Loucy (cell line): Measurements from ENCODE around the gene ITM2B.

Source experiments
- H2AFZ ChIP-seq: fragments of 200-600 bp; sonication (generic); 2 replicates; pipeline ENCODE4 v1.6.0; 2016; ENCODE audit warnings: antibody characterized with exemption, mild to moderate bottlenecking, low read length, moderate library complexity
- H3F3A ChIP-seq: fragments of 200-600 bp; 2 replicates; pipeline ENCODE4 v1.6.0; 2016; ENCODE audit warnings: antibody characterized with exemption, low read depth, mild to moderate bottlenecking
- H3K27me3 ChIP-seq: fragments of 200-600 bp; sonication (generic); 2 replicates; pipeline ENCODE4 v1.6.1; 2014; ENCODE audit warnings: low read length, mild to moderate bottlenecking; ENCODE audit not compliant: insufficient read depth, poor library complexity, severe bottlenecking
- H3K36me3 ChIP-seq: fragments of 200-600 bp; sonication (generic); 2 replicates; pipeline ENCODE4 v1.6.1; 2016; ENCODE audit warnings: low read length; ENCODE audit not compliant: insufficient read depth
- H3K4me1 ChIP-seq: fragments of 200-600 bp; sonication (generic); 2 replicates; pipeline ENCODE4 v1.5.1; 2014; ENCODE audit warnings: low read length, mild to moderate bottlenecking; ENCODE audit not compliant: insufficient read depth, poor library complexity, severe bottlenecking
- H3K4me2 ChIP-seq: fragments of 200-600 bp; sonication (generic); 2 replicates; pipeline ENCODE4 v1.6.0; 2014; ENCODE audit warnings: antibody characterized with exemption, low read length, low read depth, mild to moderate bottlenecking; ENCODE audit not compliant: poor library complexity, severe bottlenecking
- H3K4me3 ChIP-seq: fragments of 200-600 bp; sonication (generic); 2 replicates; pipeline ENCODE4 v1.5.1; 2014; ENCODE audit warnings: low read length, mild to moderate bottlenecking, mixed read lengths; ENCODE audit not compliant: poor library complexity, severe bottlenecking
- H3K79me2 ChIP-seq: fragments of 200-600 bp; sonication (generic); 2 replicates; pipeline ENCODE4 v1.6.1; 2014; ENCODE audit warnings: low read length; ENCODE audit not compliant: insufficient read depth
- H3K9ac ChIP-seq: fragments of 200-600 bp; sonication (generic); 2 replicates; pipeline ENCODE4 v1.6.0; 2014; ENCODE audit warnings: mild to moderate bottlenecking, low read depth, low read length, moderate library complexity; ENCODE audit not compliant: poor library complexity, severe bottlenecking
- H3K9me2 ChIP-seq: fragments of 200-600 bp; sonication (generic); replicated peaks from 2 replicates; pipeline ENCODE4 v1.6.1; 2016; ENCODE audit warnings: low read depth, low read length, mixed read lengths
- H3K9me3 ChIP-seq: fragments of 200-600 bp; sonication (generic); 2 replicates; pipeline ENCODE4 v1.6.1; 2014; ENCODE audit warnings: mild to moderate bottlenecking, antibody characterized with exemption, low read length, low read depth; ENCODE audit not compliant: insufficient read depth
- H4K20me1 ChIP-seq: fragments of 200-600 bp; sonication (generic); 2 replicates; pipeline ENCODE4 v1.6.0; 2014; ENCODE audit warnings: antibody characterized with exemption, low read length, mild to moderate bottlenecking; ENCODE audit not compliant: insufficient read depth, poor library complexity, severe bottlenecking
- CTCF ChIP-seq: fragments of 200-600 bp; sonication (generic); conservative IDR thresholded peaks from 2 replicates; pipeline ENCODE4 v1.5.1; 2014; ENCODE audit warnings: mild to moderate bottlenecking, antibody characterized with exemption, low read length
- EZH2phosphoT487 ChIP-seq: fragments of 200-600 bp; IDR thresholded peaks from 2 replicates; pipeline ENCODE4 v1.6.1; 2018; ENCODE audit warnings: antibody characterized with exemption, mild to moderate bottlenecking, moderate library complexity, borderline replicate concordance

The ITM2B gene

GRCh38 chr13:48255090-48255489 is 22.1 kb downstream of the ITM2B start:
- Histone ChIP-seq H3K9me2 (no peaks in the 10 kb centered on the region), H3K4me1 (no peaks in the 10 kb centered on the region), H3K9me3 (no peaks in the 10 kb centered on the region), H2AFZ (no peak overlapping the region), H3K36me3 (peaks cover 56% of the 10 kb centered on the region), H3K27me3 (no peaks in the 10 kb centered on the region), H3K4me3 (no peak overlapping the region), H3K4me2 (no peak overlapping the region), H3K9ac (no peak overlapping the region), H3F3A (0 out of 2 replicates have a peak, but pooled peaks cover 4% of the 10 kb centered on the region), H3K79me2 (peaks cover 23% of the 10 kb centered on the region), H4K20me1 (peaks cover 10% of the 10 kb centered on the region)
- TF ChIP-seq EZH2phosphoT487 (no peak), CTCF (no peak)

GRCh38 chr13:48255954-48256353 is 22.9 kb downstream of the ITM2B start:
- no peak overlapping the region for H2AFZ ChIP-seq
- no peaks in the 10 kb centered on the region for H3K9me2 ChIP-seq
- H4K20me1 ChIP-seq = peaks cover 7% of the 10 kb centered on the region
- H3K9me3 ChIP-seq = no peaks in the 10 kb centered on the region
- H3K4me3 ChIP-seq = no peak overlapping the region
- H3K4me1 ChIP-seq = no peaks in the 10 kb centered on the region
- no peak for TF ChIP-seq CTCF
- TF ChIP-seq EZH2phosphoT487 = no peak
- H3K36me3 ChIP-seq = peaks cover 60% of the 10 kb centered on the region
- H3F3A ChIP-seq = 0 out of 2 replicates have a peak, but pooled peaks cover under 1% of the 10 kb centered on the region
- H3K79me2 ChIP-seq = peaks cover 16% of the 10 kb centered on the region
- no peak overlapping the region for H3K9ac ChIP-seq
- no peak overlapping the region for H3K4me2 ChIP-seq
- H3K27me3 ChIP-seq = no peaks in the 10 kb centered on the region

- TF ChIP-seq EZH2phosphoT487 = no peak
- Histone ChIP-seq H3F3A (no peaks in the 10 kb centered on the region), H3K79me2 (no peaks in the 10 kb centered on the region), H3K4me2 (no peak overlapping the region), H3K9me2 (no peaks in the 10 kb centered on the region), H3K9ac (no peak overlapping the region), H3K9me3 (no peaks in the 10 kb centered on the region), H3K4me3 (no peak overlapping the region), H4K20me1 (no peaks in the 10 kb centered on the region), H3K36me3 (peaks cover 77% of the 10 kb centered on the region), H3K27me3 (no peaks in the 10 kb centered on the region), H2AFZ (no peak overlapping the region), H3K4me1 (no peaks in the 10 kb centered on the region)
These were observed 25.0 kb downstream of the ITM2B start for GRCh38 chr13:48258002-48258401.

GRCh38 chr13:48258430-48258829 is 25.4 kb downstream of the ITM2B start:
- peaks cover 81% of the 10 kb centered on the region for H3K36me3 ChIP-seq
- H3K9ac ChIP-seq = no peak overlapping the region
- H3F3A ChIP-seq = no peaks in the 10 kb centered on the region
- no peak overlapping the region for H3K4me2 ChIP-seq
- H3K4me1 ChIP-seq = no peaks in the 10 kb centered on the region
- no peaks in the 10 kb centered on the region for H3K27me3 ChIP-seq
- H3K9me2 ChIP-seq = no peaks in the 10 kb centered on the region
- H4K20me1 ChIP-seq = no peaks in the 10 kb centered on the region
- H3K9me3 ChIP-seq = no peaks in the 10 kb centered on the region
- TF ChIP-seq CTCF (no peak), EZH2phosphoT487 (no peak)
- no peaks in the 10 kb centered on the region for H3K79me2 ChIP-seq
- no peak overlapping the region for H3K4me3 ChIP-seq
- no peak overlapping the region for H2AFZ ChIP-seq
